NCI-H748 (cell line): ENCODE data around the gene TMEM161B.
"Not testable (repeated sequence)": the region's sequence is repeated elsewhere in the genome, so short reads cannot be mapped to it uniquely, and the experiment has no call there.

Experiments used
- DNase-seq: peaks from one replicate; lab custom pipeline; 2025; ENCODE audit not compliant: unreplicated experiment; lab: John Stamatoyannopoulos, UW

Gene TMEM161B

GRCh38 chr5:88268385-88269184 is at the start of gene TMEM161B:
TSS of gene TMEM161B (minus strand) at chr5:88268845. CDS start at chr5:88268723, 122 bp downstream.
- DNase-seq, result peak; percentile 97

GRCh38 chr5:88304356-88304755 is 35.7 kb upstream of the TMEM161B start:
- no peak for DNase-seq

- DNase-seq, result no peak
Observed at GRCh38 chr5:88298425-88298824, 29.8 kb upstream of the TMEM161B start.

- no peak for DNase-seq
Observed at GRCh38 chr5:88290801-88291200, 22.2 kb upstream of the TMEM161B start.

GRCh38 chr5:88288528-88289197 is 20.0 kb upstream of the TMEM161B start:
- DNase-seq, result no peak

- no peak for DNase-seq
Observed at GRCh38 chr5:88287846-88288527, 19.3 kb upstream of the TMEM161B start.

- no peak for DNase-seq
Observed at GRCh38 chr5:88287302-88287701, 18.7 kb upstream of the TMEM161B start.

- no peak for DNase-seq
Observed at GRCh38 chr5:88283690-88284089, 15.0 kb upstream of the TMEM161B start.

- DNase-seq, result no peak
Observed at GRCh38 chr5:88281322-88281721, 12.7 kb upstream of the TMEM161B start.

GRCh38 chr5:88279584-88279983 is 10.9 kb upstream of the TMEM161B start:
- DNase-seq, result no peak

GRCh38 chr5:88276378-88276777 is 7.7 kb upstream of the TMEM161B start:
- no peak for DNase-seq

GRCh38 chr5:88275581-88275980 is 6.9 kb upstream of the TMEM161B start:
- no peak for DNase-seq

- DNase-seq, result peak; percentile 62
Observed at GRCh38 chr5:88269222-88269771, 652 bp upstream of the TMEM161B start.

GRCh38 chr5:88264565-88264964 is 4.1 kb downstream of the TMEM161B start:
- not testable (repeated sequence) for DNase-seq

GRCh38 chr5:88263349-88263748 is 5.3 kb downstream of the TMEM161B start:
- DNase-seq, result no peak

- DNase-seq, result no peak
Observed at GRCh38 chr5:88262116-88262515, 6.5 kb downstream of the TMEM161B start.

GRCh38 chr5:88258636-88259035 is 10.0 kb downstream of the TMEM161B start:
- no peak for DNase-seq

GRCh38 chr5:88256872-88257271 is 11.8 kb downstream of the TMEM161B start:
- DNase-seq, result no peak

- DNase-seq, result no peak
Observed at GRCh38 chr5:88256037-88256436, 12.6 kb downstream of the TMEM161B start.

GRCh38 chr5:88254320-88254719 is 14.3 kb downstream of the TMEM161B start:
- no peak for DNase-seq

GRCh38 chr5:88251048-88251711 is 17.5 kb downstream of the TMEM161B start:
- no peak for DNase-seq
